ENCODE measurements around the gene TMEM250. TPM values are rescaled to one million over a fixed set of nuclear protein-coding genes. Genes with fewer than 3 reads are reported as not detected.

The TMEM250 gene
- total RNA-seq, 1 experiment from 2014 or later = 34.0 TPM

DNA sequence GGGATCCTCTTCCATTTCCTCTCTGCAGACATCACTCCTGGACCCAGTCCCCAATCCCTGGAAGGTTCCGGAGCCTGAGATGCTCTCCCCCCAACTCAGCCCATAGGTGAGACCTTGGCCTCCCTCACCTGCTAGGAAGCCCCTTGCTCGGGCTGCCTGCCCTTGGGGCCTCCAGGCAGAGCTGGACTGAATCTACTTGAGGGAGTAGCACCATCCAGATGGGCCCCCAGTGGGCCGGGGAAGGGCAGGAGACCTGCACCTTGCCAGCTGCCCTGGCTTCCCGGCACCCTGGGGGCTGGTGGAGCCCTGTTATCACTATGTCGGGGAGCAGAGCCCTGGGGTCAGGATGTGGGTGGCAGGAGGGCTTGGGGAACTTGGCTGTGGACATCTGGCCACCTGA is 26.9 kb upstream of the TMEM250 start:
- DNase-seq (ENCODE audit: low read depth, low spot score) (no peak), ATAC-seq (no peak)
- CTCF ChIA-PET = no interaction called here
- TF ChIP-seq, protein P1, sequence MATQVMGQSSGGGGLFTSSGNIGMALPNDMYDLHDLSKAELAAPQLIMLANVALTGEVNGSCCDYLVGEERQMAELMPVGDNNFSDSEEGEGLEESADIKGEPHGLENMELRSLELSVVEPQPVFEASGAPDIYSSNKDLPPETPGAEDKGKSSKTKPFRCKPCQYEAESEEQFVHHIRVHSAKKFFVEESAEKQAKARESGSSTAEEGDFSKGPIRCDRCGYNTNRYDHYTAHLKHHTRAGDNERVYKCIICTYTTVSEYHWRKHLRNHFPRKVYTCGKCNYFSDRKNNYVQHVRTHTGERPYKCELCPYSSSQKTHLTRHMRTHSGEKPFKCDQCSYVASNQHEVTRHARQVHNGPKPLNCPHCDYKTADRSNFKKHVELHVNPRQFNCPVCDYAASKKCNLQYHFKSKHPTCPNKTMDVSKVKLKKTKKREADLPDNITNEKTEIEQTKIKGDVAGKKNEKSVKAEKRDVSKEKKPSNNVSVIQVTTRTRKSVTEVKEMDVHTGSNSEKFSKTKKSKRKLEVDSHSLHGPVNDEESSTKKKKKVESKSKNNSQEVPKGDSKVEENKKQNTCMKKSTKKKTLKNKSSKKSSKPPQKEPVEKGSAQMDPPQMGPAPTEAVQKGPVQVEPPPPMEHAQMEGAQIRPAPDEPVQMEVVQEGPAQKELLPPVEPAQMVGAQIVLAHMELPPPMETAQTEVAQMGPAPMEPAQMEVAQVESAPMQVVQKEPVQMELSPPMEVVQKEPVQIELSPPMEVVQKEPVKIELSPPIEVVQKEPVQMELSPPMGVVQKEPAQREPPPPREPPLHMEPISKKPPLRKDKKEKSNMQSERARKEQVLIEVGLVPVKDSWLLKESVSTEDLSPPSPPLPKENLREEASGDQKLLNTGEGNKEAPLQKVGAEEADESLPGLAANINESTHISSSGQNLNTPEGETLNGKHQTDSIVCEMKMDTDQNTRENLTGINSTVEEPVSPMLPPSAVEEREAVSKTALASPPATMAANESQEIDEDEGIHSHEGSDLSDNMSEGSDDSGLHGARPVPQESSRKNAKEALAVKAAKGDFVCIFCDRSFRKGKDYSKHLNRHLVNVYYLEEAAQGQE (IDR thresholded peaks at IDR 0.05; ENCODE audit: insufficient read depth in 1 of 2, low read depth in 2 of 2, low read length in 1 of 2) = no peak
- TF ChIP-seq POLR2AphosphoS5 (IDR thresholded peaks at IDR 0.05; ENCODE audit: low read depth, low read length) (no peak), TCF7L2 (IDR thresholded peaks at IDR 0.05; ENCODE audit: low read depth, low read length) (no peak), SIN3A (IDR thresholded peaks at IDR 0.05; ENCODE audit: borderline replicate concordance, insufficient read depth, low read depth, low read length) (no peak)
- TF ChIP-seq, protein P2, sequence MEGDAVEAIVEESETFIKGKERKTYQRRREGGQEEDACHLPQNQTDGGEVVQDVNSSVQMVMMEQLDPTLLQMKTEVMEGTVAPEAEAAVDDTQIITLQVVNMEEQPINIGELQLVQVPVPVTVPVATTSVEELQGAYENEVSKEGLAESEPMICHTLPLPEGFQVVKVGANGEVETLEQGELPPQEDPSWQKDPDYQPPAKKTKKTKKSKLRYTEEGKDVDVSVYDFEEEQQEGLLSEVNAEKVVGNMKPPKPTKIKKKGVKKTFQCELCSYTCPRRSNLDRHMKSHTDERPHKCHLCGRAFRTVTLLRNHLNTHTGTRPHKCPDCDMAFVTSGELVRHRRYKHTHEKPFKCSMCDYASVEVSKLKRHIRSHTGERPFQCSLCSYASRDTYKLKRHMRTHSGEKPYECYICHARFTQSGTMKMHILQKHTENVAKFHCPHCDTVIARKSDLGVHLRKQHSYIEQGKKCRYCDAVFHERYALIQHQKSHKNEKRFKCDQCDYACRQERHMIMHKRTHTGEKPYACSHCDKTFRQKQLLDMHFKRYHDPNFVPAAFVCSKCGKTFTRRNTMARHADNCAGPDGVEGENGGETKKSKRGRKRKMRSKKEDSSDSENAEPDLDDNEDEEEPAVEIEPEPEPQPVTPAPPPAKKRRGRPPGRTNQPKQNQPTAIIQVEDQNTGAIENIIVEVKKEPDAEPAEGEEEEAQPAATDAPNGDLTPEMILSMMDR (IDR thresholded peaks at IDR 0.05) = no peak
- BruUV-seq (replicated peaks) = no TSS peak
- Histone ChIP-seq H3K9me3 (ENCODE audit: control insufficient read depth, insufficient read depth, low read depth, low read length) (no peaks in the 10 kb centered on the region), H3K27ac (ENCODE audit: low read length) (no peak overlapping the region), H3K36me3 (ENCODE audit: control insufficient read depth, insufficient read depth, low read length) (no peaks in the 10 kb centered on the region), H3K4me1 (ENCODE audit: control insufficient read depth, insufficient read depth, low read length) (no peaks in the 10 kb centered on the region), H3K4me3 (ENCODE audit: low read depth in 2 of 2, low read length in 2 of 2) (no peak overlapping the region), H3K27me3 (ENCODE audit: control insufficient read depth, insufficient read depth, low read length) (no peaks in the 10 kb centered on the region)
- POLR2A ChIA-PET = no interaction called here
- in situ Hi-C loops (cut with HindIII; ENCODE audit: low pct_unique_long_range_greater_than_20kb, low sequenced_read_pairs) = no loop called here
- intact Hi-C loops (cut with micrococcal nuclease; ENCODE audit: unreplicated experiment) = no loop called here

DNA sequence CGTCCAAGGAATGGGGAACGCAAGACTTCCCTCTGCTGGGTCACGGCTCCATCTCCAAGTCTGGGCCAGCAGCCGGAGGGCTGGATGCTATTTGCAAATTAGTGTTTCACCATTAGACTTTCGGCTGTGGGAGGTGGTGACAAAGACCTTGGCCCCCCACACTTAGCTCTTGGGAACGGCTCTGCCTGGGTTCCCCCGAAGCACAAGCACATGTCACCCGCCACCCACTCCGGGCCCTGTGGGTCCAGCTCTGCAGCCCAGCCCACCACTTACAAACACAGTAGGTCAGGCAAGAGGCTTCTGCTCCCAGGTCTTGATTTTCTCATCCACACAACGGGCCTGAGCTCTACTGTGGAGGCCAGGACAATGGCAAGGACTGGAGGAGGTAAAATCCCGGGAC is 25.8 kb upstream of the TMEM250 start:
- no peaks in the 10 kb centered on the region for H3K4me1 ChIP-seq (ENCODE audit: control insufficient read depth, insufficient read depth, low read length)
- TF ChIP-seq, protein P2 (IDR thresholded peaks at IDR 0.05) = no peak
- no peak for TF ChIP-seq TCF7L2 (IDR thresholded peaks at IDR 0.05; ENCODE audit: low read depth, low read length)
- TF ChIP-seq, protein P1 (IDR thresholded peaks at IDR 0.05; ENCODE audit: insufficient read depth in 1 of 2, low read depth in 2 of 2, low read length in 1 of 2) = no peak
- no peak for TF ChIP-seq POLR2AphosphoS5 (IDR thresholded peaks at IDR 0.05; ENCODE audit: low read depth, low read length)
- TF ChIP-seq SIN3A (IDR thresholded peaks at IDR 0.05; ENCODE audit: borderline replicate concordance, insufficient read depth, low read depth, low read length) = no peak
- ChIA-PET POLR2A (interaction anchor here (0.6 kb wide), 1 partner anchor 362 kb away, joined by 4 read pairs; no protein-coding TSS in a partner anchor), CTCF (no interaction called here)
- H3K4me3 ChIP-seq (ENCODE audit: low read depth in 2 of 2, low read length in 2 of 2) = no peak overlapping the region
- no peaks in the 10 kb centered on the region for H3K27me3 ChIP-seq (ENCODE audit: control insufficient read depth, insufficient read depth, low read length)
- H3K9me3 ChIP-seq (ENCODE audit: control insufficient read depth, insufficient read depth, low read depth, low read length) = no peaks in the 10 kb centered on the region
- no peaks in the 10 kb centered on the region for H3K36me3 ChIP-seq (ENCODE audit: control insufficient read depth, insufficient read depth, low read length)
- in situ Hi-C loops (cut with HindIII; ENCODE audit: low pct_unique_long_range_greater_than_20kb, low sequenced_read_pairs) (no loop called here), intact Hi-C loops (cut with micrococcal nuclease; ENCODE audit: unreplicated experiment) (no loop called here)
- DNase-seq (ENCODE audit: low read depth, low spot score) (no peak), ATAC-seq (0 out of 2 replicates have a peak, but pooled peaks have one; percentile 10)
- no TSS peak for BruUV-seq (replicated peaks)
- H3K27ac ChIP-seq (ENCODE audit: low read length) = no peak overlapping the region

All from Panc1 (cell line).